Measurements from ENCODE around the gene LCN12. TPM values are rescaled to one million over a fixed set of nuclear protein-coding genes. Genes with fewer than 3 reads are reported as not detected.

Gene LCN12
- total and polyA plus RNA-seq, 2 donors (not counting 1 experiment from before 2014, with no cell fraction given): 0.17 TPM; not detected in 1

- no peak overlapping the region for H3K27ac ChIP-seq (ENCODE audit: insufficient read depth, low read length)
- H3K4me2 ChIP-seq (ENCODE audit: extremely low read depth, insufficient read depth, low read length): no peak overlapping the region
- TF ChIP-seq EZH2 (IDR thresholded peaks at IDR 0.05; ENCODE audit: low read length, missing control alignments) (no peak), CTCF (conservative IDR thresholded peaks at IDR 0.05 in 1 of 2, IDR thresholded peaks at IDR 0.05 in 1 of 2; ENCODE audit: low read depth in 1 of 2, low read length in 2 of 2) (no peak)
- H3K9me3 ChIP-seq (ENCODE audit: control insufficient read depth, insufficient read depth, low read depth, low read length): no peaks in the 10 kb centered on the region
- no peaks in the 10 kb centered on the region for H4K20me1 ChIP-seq (ENCODE audit: control insufficient read depth, extremely low read depth, insufficient read depth, low read length)
- H3K36me3 ChIP-seq (ENCODE audit: control insufficient read depth, insufficient read depth, low read length): no peaks in the 10 kb centered on the region
- no peaks in the 10 kb centered on the region for H3K79me2 ChIP-seq (ENCODE audit: control insufficient read depth, insufficient read depth, low read length)
- no peak overlapping the region for H2AFZ ChIP-seq (ENCODE audit: low read length)
- no peak overlapping the region for H3K9ac ChIP-seq (ENCODE audit: insufficient read depth, low read length)
- no peaks in the 10 kb centered on the region for H3K4me1 ChIP-seq (ENCODE audit: control insufficient read depth, extremely low read depth, insufficient read depth, low read length)
- no peak overlapping the region for H3K4me3 ChIP-seq (replicated peaks in 1 of 4; ENCODE audit: control extremely low read depth in 1 of 4, insufficient read depth in 1 of 4, low read depth in 3 of 4, low read length in 4 of 4)
- DNase-seq (ENCODE audit: low read depth in 2 of 2): no peak
- no peaks in the 10 kb centered on the region for H3K27me3 ChIP-seq (ENCODE audit: control insufficient read depth, insufficient read depth, low read length)
Measured at GRCh38 chr9:136952876-136953770, 1.1 kb downstream of the LCN12 start.

GRCh38 chr9:136953771-136954269 is 1.7 kb downstream of the LCN12 start:
- no peaks in the 10 kb centered on the region for H3K36me3 ChIP-seq (ENCODE audit: control insufficient read depth, insufficient read depth, low read length)
- no peak for DNase-seq (ENCODE audit: low read depth in 2 of 2)

More at GRCh38 chr9:136953771-136954269, 1.7 kb downstream of the LCN12 start:
- Histone ChIP-seq H3K9ac (ENCODE audit: insufficient read depth, low read length) (no peak overlapping the region), H4K20me1 (ENCODE audit: control insufficient read depth, extremely low read depth, insufficient read depth, low read length) (no peaks in the 10 kb centered on the region), H3K4me1 (ENCODE audit: control insufficient read depth, extremely low read depth, insufficient read depth, low read length) (no peaks in the 10 kb centered on the region), H3K4me2 (ENCODE audit: extremely low read depth, insufficient read depth, low read length) (no peak overlapping the region), H2AFZ (ENCODE audit: low read length) (no peak overlapping the region), H3K27ac (ENCODE audit: insufficient read depth, low read length) (no peak overlapping the region), H3K9me3 (ENCODE audit: control insufficient read depth, insufficient read depth, low read depth, low read length) (no peaks in the 10 kb centered on the region), H3K79me2 (ENCODE audit: control insufficient read depth, insufficient read depth, low read length) (no peaks in the 10 kb centered on the region), H3K27me3 (ENCODE audit: control insufficient read depth, insufficient read depth, low read length) (no peaks in the 10 kb centered on the region), H3K4me3 (replicated peaks in 1 of 4; ENCODE audit: control extremely low read depth in 1 of 4, insufficient read depth in 1 of 4, low read depth in 3 of 4, low read length in 4 of 4) (no peak overlapping the region)
- TF ChIP-seq CTCF (conservative IDR thresholded peaks at IDR 0.05 in 1 of 2, IDR thresholded peaks at IDR 0.05 in 1 of 2; ENCODE audit: low read depth in 1 of 2, low read length in 2 of 2) (no peak), EZH2 (IDR thresholded peaks at IDR 0.05; ENCODE audit: low read length, missing control alignments) (no peak)
